Fibroblast of skin of scalp (primary cell): ENCODE results near the gene C19orf12.
"Not testable (repeated sequence)": the region's sequence is repeated elsewhere in the genome, so short reads cannot be mapped to it uniquely, and the experiment has no call there.

ENCODE experiments used
- DNase-seq: peaks from one replicate; pipeline ENCODE4 v3.0.0-alpha.2; 2013

Gene C19orf12

GRCh38 chr19:29727906-29728305 lies 12.8 kb upstream of the C19orf12 start:
- no peak for DNase-seq

GRCh38 chr19:29724746-29725145 lies 9.7 kb upstream of the C19orf12 start:
- DNase-seq: no peak

DNA sequence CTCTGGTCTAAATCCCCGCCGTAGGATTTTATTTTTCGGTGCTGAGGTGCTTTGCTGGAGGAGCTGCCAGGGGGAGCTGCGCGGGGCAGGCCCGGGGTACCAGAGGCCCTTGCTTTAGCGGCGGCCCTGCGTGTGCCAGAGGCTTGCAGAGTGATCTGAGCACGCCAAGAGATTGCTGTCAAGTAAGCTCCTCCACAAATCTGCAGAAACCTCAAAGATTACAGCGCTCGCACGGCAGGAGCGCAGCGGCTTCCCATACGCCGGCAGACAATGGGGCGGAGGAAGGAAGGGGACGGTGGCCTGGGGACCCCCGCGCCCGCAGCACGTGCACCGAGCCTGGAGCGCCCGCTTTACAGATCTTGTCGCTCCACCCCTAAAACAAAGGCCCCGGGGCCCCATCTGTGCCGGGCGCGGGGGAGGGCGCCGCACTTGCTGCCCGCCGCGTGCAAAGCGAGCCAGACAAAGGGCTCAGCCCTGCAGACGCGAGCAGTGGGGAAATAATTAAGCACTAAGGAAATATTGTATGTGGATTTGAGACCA lies 9.1 kb upstream of the C19orf12 start:
- peak; percentile 4 for DNase-seq

DNA sequence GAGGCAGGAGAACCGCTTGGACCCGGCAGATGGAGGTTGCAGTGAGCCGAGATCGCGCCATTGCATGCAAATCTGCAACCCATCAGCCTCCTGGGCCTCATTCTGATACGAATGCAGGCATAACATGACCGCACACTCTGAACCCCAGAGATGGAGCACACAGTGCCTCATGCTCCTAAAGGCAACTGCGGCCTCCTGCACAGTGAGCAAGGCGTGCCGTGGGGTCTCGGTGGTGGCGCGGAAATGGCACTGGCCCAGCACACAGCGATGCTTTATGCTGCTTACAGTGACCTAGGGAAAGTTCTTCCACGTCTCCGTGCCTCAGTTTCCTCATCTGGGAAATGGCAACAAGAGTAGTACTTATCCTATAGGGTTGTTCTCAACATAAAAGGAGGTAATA lies 2.0 kb upstream of the C19orf12 start:
- no peak for DNase-seq

DNA sequence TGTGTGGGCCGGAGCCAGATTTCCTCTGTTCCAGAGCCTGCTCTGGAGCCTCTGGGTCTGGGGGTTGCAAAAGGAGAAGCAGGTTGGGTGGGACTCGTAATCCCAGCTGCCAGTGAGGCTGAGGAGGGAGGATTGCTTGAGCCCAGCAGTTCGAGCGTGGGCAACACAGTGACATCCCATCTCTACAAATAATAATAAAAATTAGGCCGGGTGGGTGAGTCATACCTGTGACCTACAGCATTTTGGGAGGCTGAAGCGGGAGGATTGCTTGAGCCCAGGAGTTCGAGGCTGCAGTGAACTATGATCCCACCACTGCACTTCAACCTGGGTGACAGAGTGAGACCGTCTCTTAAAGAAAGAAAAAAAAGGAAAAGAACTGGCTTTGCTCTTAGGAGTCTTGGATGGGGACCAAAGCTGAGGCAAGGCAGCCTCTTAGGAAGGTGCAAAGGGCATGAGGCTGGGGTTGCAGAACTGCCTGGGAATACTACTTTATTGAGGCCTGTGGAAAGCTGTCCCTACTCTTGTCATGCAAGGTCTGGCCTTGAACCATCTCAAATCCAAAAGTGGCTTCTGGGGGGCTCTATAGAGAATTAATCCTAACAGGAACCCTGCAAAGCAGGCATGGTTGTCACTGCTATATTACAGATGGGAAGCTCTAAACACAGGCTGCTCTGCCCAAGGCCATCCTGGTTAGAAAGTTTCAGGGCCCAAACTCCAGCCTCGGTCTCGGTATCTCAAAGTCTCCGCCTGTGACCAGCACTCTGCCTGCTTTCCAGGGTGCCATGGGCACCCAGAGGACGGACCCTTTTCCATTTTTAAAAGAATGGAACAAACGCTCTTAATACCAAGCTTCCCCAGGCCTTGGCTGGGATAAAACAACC lies 880 bp upstream of the C19orf12 start:
- no peak for DNase-seq

DNA sequence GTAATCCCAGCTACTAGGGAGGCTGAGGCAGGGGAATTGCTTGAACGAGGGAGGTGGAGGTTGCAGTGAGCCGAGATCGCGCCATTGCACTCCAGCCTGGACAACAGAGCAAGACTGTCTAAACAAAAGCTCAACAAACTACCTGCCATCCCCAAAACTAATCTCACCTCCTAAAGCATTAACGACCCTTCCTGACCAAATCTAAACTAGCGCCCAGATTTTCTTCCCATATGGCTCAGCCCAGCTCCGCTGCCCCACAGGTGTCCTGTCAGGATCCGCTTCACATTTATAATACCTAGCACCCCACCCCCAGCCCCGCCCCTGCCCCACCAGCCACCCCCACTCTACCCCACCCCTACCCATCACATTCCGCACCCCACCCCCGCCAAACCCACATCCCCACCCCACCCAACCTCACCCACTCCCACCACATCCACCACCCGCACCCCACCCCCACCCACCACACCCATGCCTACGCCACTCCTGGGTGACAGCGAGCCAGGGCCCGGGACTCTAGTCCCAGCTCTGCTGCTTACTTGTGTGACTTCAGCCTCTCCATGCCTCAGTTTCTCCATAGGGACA lies 599 bp downstream of the C19orf12 start:
- DNase-seq: no peak

GRCh38 chr19:29712744-29713516 lies 2.1 kb downstream of the C19orf12 start:
- DNase-seq: no peak

GRCh38 chr19:29711584-29712132 lies 3.4 kb downstream of the C19orf12 start:
- no peak for DNase-seq

- not testable (repeated sequence) for DNase-seq
These were observed 5.6 kb downstream of the C19orf12 start for GRCh38 chr19:29709440-29709798.

- no peak for DNase-seq
These were observed 6.3 kb downstream of the C19orf12 start for GRCh38 chr19:29708554-29709439.

- no peak for DNase-seq
These were observed 8.4 kb downstream of the C19orf12 start for GRCh38 chr19:29706635-29707034.

DNA sequence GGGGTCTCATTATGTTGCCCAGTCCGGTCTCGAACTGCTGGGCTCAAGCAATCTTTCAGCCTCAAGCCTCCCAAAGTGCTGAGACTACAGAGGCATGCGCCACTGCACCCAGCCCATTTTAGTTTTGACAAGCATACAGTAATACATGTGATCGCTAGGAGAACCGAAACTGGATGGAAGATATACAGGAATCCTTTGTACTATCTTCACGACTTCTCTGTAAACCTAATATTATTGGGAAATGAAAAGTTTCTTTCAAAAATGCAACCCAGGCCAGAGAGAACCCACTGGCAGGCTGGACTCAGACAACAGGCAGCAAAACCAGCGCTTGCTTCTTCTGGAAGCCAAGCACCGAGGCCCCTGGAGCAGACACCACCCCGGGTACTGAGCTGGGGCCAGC lies 9.4 kb downstream of the C19orf12 start:
- DNase-seq: no peak

- DNase-seq: no peak
These were observed 10.2 kb downstream of the C19orf12 start for GRCh38 chr19:29704562-29705558.

- DNase-seq: no peak
These were observed 12.1 kb downstream of the C19orf12 start for GRCh38 chr19:29702963-29703320.

DNA sequence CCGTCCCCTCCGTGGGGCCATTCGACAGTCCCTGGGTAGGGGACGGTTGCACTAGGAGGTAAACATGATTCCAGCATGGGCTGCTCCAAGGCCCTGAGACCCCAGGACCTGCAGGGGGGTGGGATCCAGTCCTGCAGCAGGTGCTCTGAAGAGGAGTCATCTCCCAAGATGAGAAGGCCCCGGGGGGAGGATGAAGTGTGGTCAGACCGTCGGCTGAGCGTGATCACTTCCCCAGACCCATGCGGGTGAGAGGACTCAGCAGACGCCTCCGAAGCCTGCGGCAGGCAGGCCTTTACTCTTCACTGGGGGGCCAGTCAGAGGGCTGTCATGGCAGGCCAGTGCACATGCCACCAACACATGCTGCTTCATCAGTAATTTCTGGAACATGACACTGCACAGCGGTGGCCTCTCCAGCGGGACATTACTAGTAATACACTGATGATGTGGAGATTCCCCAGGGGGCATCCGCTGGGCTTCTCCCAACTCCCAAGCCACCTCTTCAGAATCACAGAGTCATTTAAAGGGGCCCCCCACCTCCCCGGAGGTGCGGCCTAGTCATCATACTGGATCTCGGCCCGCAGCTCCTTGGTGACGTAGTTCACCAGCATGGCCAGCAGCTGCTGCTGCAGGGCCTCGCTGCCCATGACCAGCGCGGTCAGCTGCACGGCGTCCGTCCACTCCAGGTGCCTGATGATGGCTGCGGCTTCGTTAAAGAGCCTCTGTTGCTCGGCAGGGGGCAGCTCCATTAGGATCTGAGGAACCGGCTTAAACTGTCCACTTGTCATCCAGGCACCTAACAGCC lies 12.7 kb downstream of the C19orf12 start:
- DNase-seq: no peak

GRCh38 chr19:29700498-29700897 lies 14.6 kb downstream of the C19orf12 start:
- no peak for DNase-seq

- no peak for DNase-seq
These were observed 15.2 kb downstream of the C19orf12 start for GRCh38 chr19:29699861-29700260.

GRCh38 chr19:29697523-29698261 lies 17.4 kb downstream of the C19orf12 start:
- no peak for DNase-seq

GRCh38 chr19:29696565-29696846 lies 18.6 kb downstream of the C19orf12 start:
- DNase-seq: no peak
